ENCODE measurements around the gene TEX54.
"Not testable (repeated sequence)": the region's sequence is repeated elsewhere in the genome, so short reads cannot be mapped to it uniquely, and the experiment has no call there.

TEX54 gene

GRCh38 chr11:62831520-62832335, 913 bp downstream of the TEX54 start, which contains the start of gene STX5:
Gene STX5, minus strand, starts transcription at chr11:62832051. Its CDS starts 808 bp downstream, at chr11:62831243.
- DNase-seq (ENCODE audit: low spot score) = peak; percentile 97

DNA sequence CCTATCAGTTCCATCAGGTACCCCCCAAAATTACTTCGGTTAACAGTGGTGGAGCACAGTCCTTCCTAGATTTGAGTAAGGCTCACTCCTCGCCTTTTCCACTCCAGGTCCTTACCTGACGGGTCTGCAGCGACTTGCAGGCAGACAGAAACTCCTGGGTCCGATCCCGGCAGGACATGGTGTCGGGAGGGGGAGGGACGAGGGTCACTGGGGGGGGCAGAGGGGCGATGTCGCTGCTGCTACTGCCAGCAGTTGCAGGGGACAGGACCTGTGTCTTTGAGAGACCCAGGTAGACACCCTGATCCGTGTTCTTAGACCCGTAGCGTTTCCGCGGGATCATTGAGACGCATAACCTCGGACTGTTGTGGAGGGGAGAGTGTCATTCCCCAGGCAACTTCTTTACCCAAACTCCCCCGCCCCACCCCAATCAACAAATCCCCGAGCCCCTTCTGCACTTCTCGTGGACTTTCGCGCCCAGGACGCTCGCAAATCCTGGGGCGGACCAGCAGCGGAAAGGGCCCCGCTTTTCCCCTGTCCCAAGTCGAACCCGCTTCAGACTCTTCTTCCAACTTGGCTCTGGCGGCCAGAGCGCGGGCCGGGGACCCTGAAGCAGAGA, 1.6 kb downstream of the TEX54 start:
- no peak for DNase-seq (ENCODE audit: low spot score)

DNA sequence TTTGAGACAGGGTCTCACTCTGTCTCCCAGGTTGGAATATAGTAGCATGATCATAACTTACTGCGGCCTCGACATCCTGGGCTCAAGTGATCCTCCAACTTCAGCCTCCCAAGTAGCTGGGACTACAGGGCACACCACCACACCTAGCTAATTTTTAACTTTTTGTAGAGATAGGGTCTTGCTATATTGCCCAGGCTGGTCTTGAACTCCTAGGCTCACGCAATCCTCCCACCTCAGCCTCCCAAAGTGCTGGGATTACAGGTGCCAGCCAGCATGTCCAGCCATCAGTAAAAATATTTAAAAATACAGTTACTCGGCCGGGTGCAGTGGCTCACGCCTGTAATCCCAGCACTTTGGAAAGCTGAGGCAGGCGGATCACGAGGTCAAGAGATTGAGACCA, 4.5 kb downstream of the TEX54 start:
- DNase-seq (ENCODE audit: low spot score) = not testable (repeated sequence)

GRCh38 chr11:62823677-62824076, 9.0 kb downstream of the TEX54 start:
- no peak for DNase-seq (ENCODE audit: low spot score)

DNA sequence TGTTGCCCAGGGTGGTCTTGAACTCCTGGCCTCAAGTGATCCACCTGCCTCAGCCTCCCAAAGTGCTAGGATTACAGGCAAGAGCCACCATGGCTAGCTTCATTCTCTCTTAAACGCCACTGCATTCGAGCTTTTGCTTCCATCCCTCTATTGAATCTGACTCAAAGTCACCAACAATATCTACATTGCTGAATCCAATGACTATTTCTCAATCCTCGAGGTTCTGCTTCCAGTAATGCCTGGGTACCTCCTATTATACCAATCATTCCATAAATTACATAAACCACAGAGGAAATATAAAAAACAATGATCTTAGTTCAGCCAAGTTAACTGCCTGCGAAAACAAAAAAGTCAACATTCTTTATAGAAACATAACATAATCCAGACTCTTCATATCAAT, 15.5 kb downstream of the TEX54 start:
- DNase-seq (ENCODE audit: low spot score) = no peak

- no peak for DNase-seq (ENCODE audit: low spot score)
These were observed 16.1 kb downstream of the TEX54 start for GRCh38 chr11:62816557-62816956.

DNA sequence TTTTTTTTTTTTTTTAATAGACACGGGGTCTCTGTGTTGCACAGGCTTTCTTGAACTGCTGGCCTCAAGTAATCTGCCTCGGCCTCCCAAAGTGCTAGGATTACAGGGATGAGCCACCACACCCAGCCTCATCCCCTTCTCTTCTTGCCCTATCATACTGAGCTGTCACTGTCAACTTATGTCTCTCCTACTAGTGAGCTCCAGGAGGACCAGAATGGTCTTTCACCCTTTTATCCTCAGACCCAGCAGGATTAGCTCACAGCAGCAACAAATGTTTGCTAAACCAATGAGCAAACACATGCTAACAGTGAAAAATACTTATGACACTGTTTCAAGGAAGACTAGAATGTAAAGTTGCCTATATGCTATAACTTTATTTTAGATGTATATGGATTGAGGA, 21.0 kb downstream of the TEX54 start:
- DNase-seq (ENCODE audit: low spot score) = no peak

DNA sequence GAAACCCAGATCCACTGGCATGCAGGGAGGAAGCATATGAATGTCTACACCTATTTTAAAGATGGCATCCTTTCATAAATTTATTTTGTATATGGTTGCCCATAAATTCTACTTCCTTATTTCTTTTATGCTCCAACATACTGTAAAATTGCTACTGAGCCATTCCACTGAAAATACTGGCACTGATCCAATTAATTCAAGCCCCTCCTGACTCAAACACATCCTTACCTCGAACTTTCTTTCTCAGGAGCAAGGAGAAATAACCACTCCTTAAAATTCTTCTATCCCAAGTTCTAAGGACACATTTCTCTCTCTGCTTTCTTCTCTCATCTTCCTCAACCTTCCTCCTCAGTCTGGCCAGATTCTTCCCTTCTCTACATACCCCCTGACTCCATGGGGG, 21.9 kb downstream of the TEX54 start:
- DNase-seq (ENCODE audit: low spot score) = no peak

DNA sequence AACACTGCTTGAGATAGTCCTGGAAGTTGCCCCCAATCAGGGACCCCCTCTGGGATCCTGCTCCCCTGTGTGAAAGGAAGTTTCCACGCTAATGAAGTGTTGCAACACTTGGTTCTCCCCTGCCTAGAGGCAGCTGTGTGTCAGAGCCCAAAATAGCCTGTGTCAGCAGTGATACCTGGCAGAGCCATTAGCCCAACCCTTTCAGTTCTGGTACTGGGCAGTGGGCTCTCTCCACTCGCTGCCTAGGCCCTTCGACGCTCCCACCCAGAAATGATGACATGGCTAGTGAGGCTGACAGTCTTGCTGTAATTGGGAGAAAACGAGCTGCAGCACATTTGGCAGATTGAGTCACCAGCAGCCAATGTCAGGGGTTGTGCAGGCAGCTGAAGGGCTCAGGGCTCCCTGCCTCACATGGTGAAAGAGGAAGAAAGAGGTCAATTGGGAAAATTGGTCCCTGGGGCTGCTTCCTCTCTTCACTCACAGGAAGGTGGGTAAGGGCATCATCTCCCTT, 26.0 kb downstream of the TEX54 start:
- DNase-seq (ENCODE audit: low spot score) = peak; percentile 46

DNA sequence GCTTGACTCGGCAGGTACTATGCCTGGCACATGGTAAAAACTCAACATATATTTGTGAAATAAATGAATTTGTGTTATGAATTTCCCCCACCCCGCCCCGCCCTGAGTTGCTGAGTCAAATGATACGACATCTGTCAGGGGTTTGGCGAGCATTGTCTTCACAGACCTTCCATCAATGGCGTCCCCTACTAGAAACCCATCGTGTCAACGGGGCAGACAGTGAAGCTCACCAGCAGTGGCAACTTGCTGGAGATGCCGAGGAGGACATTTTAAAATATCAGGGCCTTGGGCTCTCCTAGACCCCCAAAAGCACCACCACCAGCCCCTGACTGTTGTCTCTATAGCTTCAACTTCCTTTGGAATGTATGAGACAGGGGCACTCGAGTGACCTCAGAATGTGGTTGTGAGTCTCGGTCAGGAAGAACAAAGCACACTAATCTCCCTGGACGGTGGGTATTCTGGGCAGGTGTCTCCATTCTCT, 26.6 kb downstream of the TEX54 start:
- no peak for DNase-seq (ENCODE audit: low spot score)

- peak; percentile 100 for DNase-seq (ENCODE audit: low spot score)
These were observed 27.4 kb downstream of the TEX54 start, which contains the start of gene NXF1 for GRCh38 chr11:62805076-62805892. Gene NXF1, minus strand, starts transcription at chr11:62805440. Its CDS starts 84 bp downstream, at chr11:62805356.

- peak; percentile 54 for DNase-seq (ENCODE audit: low spot score)
These were observed 28.1 kb downstream of the TEX54 start for GRCh38 chr11:62804310-62805075.

DNA sequence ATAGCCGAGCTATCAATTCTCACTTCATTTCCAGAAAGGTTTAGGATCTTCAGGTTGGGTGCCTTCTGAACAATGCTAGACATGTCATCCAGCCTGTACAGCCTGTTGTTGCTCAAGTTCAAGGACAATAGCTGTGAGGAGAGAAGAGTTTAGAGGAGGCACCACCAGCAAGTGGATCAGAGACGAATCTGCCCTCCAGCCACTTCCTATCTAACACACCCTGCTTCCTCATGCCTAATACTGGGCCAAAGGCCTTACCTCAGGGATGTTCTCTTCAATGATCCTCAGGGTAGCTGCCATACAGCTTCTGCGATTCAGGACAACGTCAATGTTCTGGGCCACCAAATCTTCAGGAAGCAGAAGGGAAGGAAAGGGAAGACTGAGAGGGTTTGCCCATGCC, 31.6 kb downstream of the TEX54 start:
- no peak for DNase-seq (ENCODE audit: low spot score)

GRCh38 chr11:62799486-62799885, 33.2 kb downstream of the TEX54 start:
- DNase-seq (ENCODE audit: low spot score) = no peak

GRCh38 chr11:62796281-62796680, 36.4 kb downstream of the TEX54 start:
- no peak for DNase-seq (ENCODE audit: low spot score)

- no peak for DNase-seq (ENCODE audit: low spot score)
These were observed 38.4 kb downstream of the TEX54 start for GRCh38 chr11:62794201-62794775.

GRCh38 chr11:62792202-62792575, 40.5 kb downstream of the TEX54 start:
- DNase-seq (ENCODE audit: low spot score) = no peak

DNA sequence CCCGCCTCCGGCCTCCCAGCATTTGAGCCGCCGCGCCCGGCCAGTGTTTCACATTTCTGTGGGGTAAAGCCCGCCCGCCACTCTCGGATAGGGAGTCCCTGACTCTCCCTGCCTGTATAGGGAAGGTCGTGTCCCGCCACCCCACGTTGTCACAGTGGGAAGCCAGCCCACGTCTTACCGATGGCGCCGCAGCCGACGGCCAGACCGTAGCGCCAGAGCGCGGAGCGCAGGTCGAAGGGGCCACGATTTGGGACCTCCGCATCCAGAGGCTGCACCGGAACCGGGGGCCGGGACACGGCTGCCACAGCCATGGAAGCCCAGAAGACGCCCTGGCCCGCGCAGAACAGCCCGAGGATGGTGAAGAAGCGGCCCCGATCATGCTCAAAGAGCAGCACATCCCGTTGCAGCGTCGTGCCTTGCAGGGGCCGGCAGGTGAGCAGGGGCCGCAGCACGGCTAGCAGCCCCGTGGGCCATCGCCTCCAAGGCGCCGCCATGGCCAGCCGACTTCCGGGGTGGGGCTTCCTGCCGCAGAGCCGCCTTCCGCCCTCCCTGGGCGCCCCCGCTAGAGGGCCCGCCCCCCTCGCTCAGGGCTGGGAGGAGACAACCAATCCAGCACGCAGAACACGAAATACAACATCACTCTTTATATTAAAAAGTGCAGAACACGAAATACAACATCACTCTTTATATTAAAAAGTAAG, 41.0 kb downstream of the TEX54 start, which contains the start of gene TMEM223:
Gene TMEM223 (minus strand): TSS at position 506 of the 701 bp plus-strand sequence. CDS start 12 bp downstream, at position 494.
- peak; percentile 95 for DNase-seq (ENCODE audit: low spot score)

GRCh38 chr11:62789576-62789975, 43.1 kb downstream of the TEX54 start:
- no peak for DNase-seq (ENCODE audit: low spot score)

DNA sequence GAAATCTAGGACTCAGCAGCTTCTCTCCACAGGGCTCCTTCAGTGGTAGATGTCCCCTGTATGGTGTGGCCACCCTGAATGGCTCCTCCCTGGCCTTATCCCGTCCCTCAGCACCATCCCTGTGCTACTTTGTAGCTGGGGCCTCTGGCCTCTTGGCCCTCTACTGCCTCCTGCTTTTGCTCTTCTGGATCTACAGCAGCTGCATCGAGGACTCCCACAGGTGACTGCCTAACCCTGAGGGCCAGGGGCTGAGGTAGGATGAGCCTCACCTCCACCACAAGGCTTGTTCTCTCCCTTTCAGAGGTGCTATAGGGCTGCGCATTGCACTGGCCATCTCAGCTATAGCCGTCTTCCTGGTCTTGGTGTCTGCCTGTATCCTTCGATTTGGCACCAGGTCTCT, 43.6 kb downstream of the TEX54 start:
- no peak for DNase-seq (ENCODE audit: low spot score)
